Epithelial cell of esophagus (primary cell): Measurements from ENCODE around the gene CFAP61.
A peak's percentile ranks its signal among the peaks of the same experiment; 100 is the strongest.

ENCODE experiments used
- DNase-seq: peaks from one replicate; pipeline ENCODE4 v3.0.0; 2010; ENCODE audit warnings: low read depth
- H3K4me3 ChIP-seq: 2 replicates; pipeline ENCODE4 v1.5.1; 2011; ENCODE audit warnings: mild to moderate bottlenecking, low read length, control low read depth
- CTCF ChIP-seq: IDR thresholded peaks from 2 replicates; pipeline ENCODE4 v1.5.1; 2011; ENCODE audit warnings: low read depth, mild to moderate bottlenecking, low read length, control low read depth, inconsistent platforms; ENCODE audit not compliant: insufficient read depth; ENCODE audit errors: missing control alignments

Gene CFAP61

GRCh38 chr20:20321134-20321533, 268.8 kb downstream of the CFAP61 start:
- H3K4me3 ChIP-seq = no peak overlapping the region
- no peak for TF ChIP-seq CTCF
- peak; percentile 49 for DNase-seq

- TF ChIP-seq CTCF = no peak
- no peak for DNase-seq
Measured at GRCh38 chr20:20321917-20322316, 269.6 kb downstream of the CFAP61 start.

GRCh38 chr20:20322912-20323311, 270.6 kb downstream of the CFAP61 start:
- no peak for TF ChIP-seq CTCF
- DNase-seq = no peak
- no peak overlapping the region for H3K4me3 ChIP-seq

More at GRCh38 chr20:20321917-20322316, 269.6 kb downstream of the CFAP61 start:
- no peak overlapping the region for H3K4me3 ChIP-seq

GRCh38 chr20:20327746-20328145, 275.4 kb downstream of the CFAP61 start:
- no peak overlapping the region for H3K4me3 ChIP-seq
- peak; percentile 64 for DNase-seq
- no peak for TF ChIP-seq CTCF

GRCh38 chr20:20329564-20329963, 277.2 kb downstream of the CFAP61 start:
- no peak for DNase-seq
- no peak overlapping the region for H3K4me3 ChIP-seq
- no peak for TF ChIP-seq CTCF

- H3K4me3 ChIP-seq = no peak overlapping the region
- no peak for DNase-seq
- TF ChIP-seq CTCF = no peak
Measured at GRCh38 chr20:20331156-20331555, 278.8 kb downstream of the CFAP61 start.

- DNase-seq = no peak
- TF ChIP-seq CTCF = no peak
- H3K4me3 ChIP-seq = no peak overlapping the region
Measured at GRCh38 chr20:20331817-20332216, 279.5 kb downstream of the CFAP61 start.
